Neural progenitor cell (in vitro differentiated cells): ENCODE measurements around the gene FAM32A.

ENCODE experiments used
- EZH2 ChIP-seq: fragments of 200-600 bp; sonication (generic); IDR thresholded peaks from 2 replicates; pipeline ENCODE4 v1.6.1; 2017; ENCODE audit warnings: antibody characterized with exemption, mild to moderate bottlenecking, moderate library complexity
- EZH2phosphoT487 ChIP-seq: fragments of 200-600 bp; sonication (generic); IDR thresholded peaks from 2 replicates; pipeline ENCODE4 v1.6.1; 2017; ENCODE audit warnings: antibody characterized with exemption
- TF ChIP-seq, protein P1 (sequence below): fragments of 200-600 bp; sonication (generic); IDR thresholded peaks from 2 replicates; pipeline ENCODE4 v1.5.1; 2017; ENCODE audit warnings: antibody characterized with exemption, mild to moderate bottlenecking

DNA sequence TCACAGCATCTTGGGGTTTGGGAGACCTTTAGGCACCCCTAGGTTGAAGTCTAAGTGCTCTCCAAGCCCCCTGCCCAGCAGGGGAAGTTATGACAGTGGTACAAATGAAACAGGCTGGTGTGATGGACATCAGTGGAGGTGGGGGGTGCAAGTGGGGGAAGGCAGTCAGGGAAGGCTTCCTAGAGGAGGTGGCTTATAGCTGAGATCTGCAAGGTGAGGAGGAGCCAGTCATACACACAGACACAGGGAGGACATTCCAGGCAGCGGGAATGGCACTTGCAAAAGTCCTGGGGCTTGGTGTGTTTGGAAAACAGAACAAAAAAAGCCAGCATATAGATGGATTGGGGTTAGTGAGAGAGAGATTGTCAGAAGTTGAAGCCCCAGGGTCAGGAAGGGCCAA lies 30.1 kb upstream of the FAM32A start:
- TF ChIP-seq, protein P1, sequence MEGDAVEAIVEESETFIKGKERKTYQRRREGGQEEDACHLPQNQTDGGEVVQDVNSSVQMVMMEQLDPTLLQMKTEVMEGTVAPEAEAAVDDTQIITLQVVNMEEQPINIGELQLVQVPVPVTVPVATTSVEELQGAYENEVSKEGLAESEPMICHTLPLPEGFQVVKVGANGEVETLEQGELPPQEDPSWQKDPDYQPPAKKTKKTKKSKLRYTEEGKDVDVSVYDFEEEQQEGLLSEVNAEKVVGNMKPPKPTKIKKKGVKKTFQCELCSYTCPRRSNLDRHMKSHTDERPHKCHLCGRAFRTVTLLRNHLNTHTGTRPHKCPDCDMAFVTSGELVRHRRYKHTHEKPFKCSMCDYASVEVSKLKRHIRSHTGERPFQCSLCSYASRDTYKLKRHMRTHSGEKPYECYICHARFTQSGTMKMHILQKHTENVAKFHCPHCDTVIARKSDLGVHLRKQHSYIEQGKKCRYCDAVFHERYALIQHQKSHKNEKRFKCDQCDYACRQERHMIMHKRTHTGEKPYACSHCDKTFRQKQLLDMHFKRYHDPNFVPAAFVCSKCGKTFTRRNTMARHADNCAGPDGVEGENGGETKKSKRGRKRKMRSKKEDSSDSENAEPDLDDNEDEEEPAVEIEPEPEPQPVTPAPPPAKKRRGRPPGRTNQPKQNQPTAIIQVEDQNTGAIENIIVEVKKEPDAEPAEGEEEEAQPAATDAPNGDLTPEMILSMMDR, result no peak
- no peak for TF ChIP-seq EZH2phosphoT487
- TF ChIP-seq EZH2, result no peak
